Lower lobe of right lung (tissue), 2 donors: ENCODE results near the gene ALS2CL. TPM values are rescaled to one million over a fixed set of nuclear protein-coding genes. Genes with fewer than 3 reads are reported as not detected.

Source experiments
- ATAC-seq, 2 donors: fragments of 200-7000 bp; cut with Tn5 transposase; one replicate each; pipeline ENCODE4 v1.9.1; 2020 to 2022; ENCODE audit warnings: mild to moderate bottlenecking in 2 of 2, moderate library complexity in 2 of 2
- DNase-seq: peaks from one replicate; pipeline ENCODE4 v3.0.0-alpha.2; 2020
- H3K27ac ChIP-seq: fragments of 200-600 bp; one replicate; pipeline ENCODE4 v1.8.0; 2022
- H3K27me3 ChIP-seq: fragments of 200-600 bp; one replicate; pipeline ENCODE4 v1.8.0; 2022; ENCODE audit warnings: low read depth
- H3K36me3 ChIP-seq: fragments of 200-600 bp; one replicate; pipeline ENCODE4 v1.8.0; 2022; ENCODE audit warnings: mild to moderate bottlenecking
- H3K4me1 ChIP-seq: fragments of 200-600 bp; one replicate; pipeline ENCODE4 v1.8.0; 2022
- H3K4me3 ChIP-seq: fragments of 200-600 bp; one replicate; pipeline ENCODE4 v1.8.0; 2022; ENCODE audit warnings: mild to moderate bottlenecking
- H3K9me3 ChIP-seq: fragments of 200-600 bp; one replicate; pipeline ENCODE4 v1.8.0; 2022
- CTCF ChIP-seq: fragments of 200-600 bp; IDR thresholded peaks from one replicate; pipeline ENCODE4 v1.8.0; 2022; ENCODE audit warnings: antibody characterized with exemption, mild to moderate bottlenecking
- intact Hi-C: fragments of 100-400 bp; cut with DNase I; formaldehyde crosslinking; loops from one replicate; pipeline ENCODE4 v1.11.0; 2022
- total RNA-seq: library from RNA; stranded (reverse); fragmentation: NEBNext Ultra II Directional; extraction: Animal tissue kit (Norgen Biotek cat#: 25700); gene quantifications from one replicate; pipeline ENCODE4 v1.2.1, GENCODE V29; 2021
- donor health status: DM: no; HTN: yes; CAD: no; lungs with severe emphysema.

The ALS2CL gene
- total RNA-seq, 1 donor from 2014 or later: 59.7 TPM

- intact Hi-C loops: no loop called here
- ATAC-seq (no peak), DNase-seq (no peak)
- H3K36me3 ChIP-seq: peaks cover 70% of the 10 kb centered on the region
- no peak for TF ChIP-seq CTCF
- no peaks in the 10 kb centered on the region for H3K27me3 ChIP-seq
- no peaks in the 10 kb centered on the region for H3K9me3 ChIP-seq
- H3K27ac ChIP-seq: no peak overlapping the region
- H3K4me3 ChIP-seq: no peak overlapping the region
- no peaks in the 10 kb centered on the region for H3K4me1 ChIP-seq
Observed at GRCh38 chr3:46681856-46682540, 11.5 kb downstream of the ALS2CL start.

GRCh38 chr3:46681387-46681786, 12.1 kb downstream of the ALS2CL start:
- H3K27me3 ChIP-seq: no peaks in the 10 kb centered on the region
- H3K27ac ChIP-seq: no peak overlapping the region
- no peak for ATAC-seq

GRCh38 chr3:46680298-46680826, 13.1 kb downstream of the ALS2CL start:
- intact Hi-C loops: no loop called here
- Histone ChIP-seq H3K9me3 (no peaks in the 10 kb centered on the region), H3K4me3 (no peak overlapping the region), H3K4me1 (no peaks in the 10 kb centered on the region), H3K36me3 (peaks cover 71% of the 10 kb centered on the region), H3K27me3 (no peaks in the 10 kb centered on the region), H3K27ac (no peak overlapping the region)
- TF ChIP-seq CTCF: no peak
- DNase-seq (no peak), ATAC-seq (no peak)

More at GRCh38 chr3:46681387-46681786, 12.1 kb downstream of the ALS2CL start:
- Histone ChIP-seq H3K36me3 (peaks cover 69% of the 10 kb centered on the region), H3K4me3 (no peak overlapping the region), H3K9me3 (no peaks in the 10 kb centered on the region), H3K4me1 (no peaks in the 10 kb centered on the region)
- TF ChIP-seq CTCF: no peak
- intact Hi-C loops: no loop called here
- DNase-seq: no peak

GRCh38 chr3:46679681-46680080, 13.8 kb downstream of the ALS2CL start:
- DNase-seq (no peak), ATAC-seq (no peak)
- no peaks in the 10 kb centered on the region for H3K9me3 ChIP-seq
- no peaks in the 10 kb centered on the region for H3K27me3 ChIP-seq
- no peak overlapping the region for H3K4me3 ChIP-seq
- H3K4me1 ChIP-seq: no peaks in the 10 kb centered on the region
- H3K36me3 ChIP-seq: peaks cover 71% of the 10 kb centered on the region
- intact Hi-C loops: no loop called here
- no peak overlapping the region for H3K27ac ChIP-seq
- TF ChIP-seq CTCF: no peak

- TF ChIP-seq CTCF: no peak
- no peaks in the 10 kb centered on the region for H3K4me1 ChIP-seq
- DNase-seq (no peak), ATAC-seq (no peak)
- no peaks in the 10 kb centered on the region for H3K27me3 ChIP-seq
- no peak overlapping the region for H3K4me3 ChIP-seq
- peaks cover 71% of the 10 kb centered on the region for H3K36me3 ChIP-seq
- H3K27ac ChIP-seq: no peak overlapping the region
- intact Hi-C loops: no loop called here
- no peaks in the 10 kb centered on the region for H3K9me3 ChIP-seq
Observed at GRCh38 chr3:46678280-46678679, 15.2 kb downstream of the ALS2CL start.
